ENCODE results near the gene SMARCAL1. TPM values are rescaled to one million over a fixed set of nuclear protein-coding genes. Genes with fewer than 3 reads are reported as not detected.

SMARCAL1 gene
- total RNA-seq, 1 donor from 2014 or later = 33.0 TPM

DNA sequence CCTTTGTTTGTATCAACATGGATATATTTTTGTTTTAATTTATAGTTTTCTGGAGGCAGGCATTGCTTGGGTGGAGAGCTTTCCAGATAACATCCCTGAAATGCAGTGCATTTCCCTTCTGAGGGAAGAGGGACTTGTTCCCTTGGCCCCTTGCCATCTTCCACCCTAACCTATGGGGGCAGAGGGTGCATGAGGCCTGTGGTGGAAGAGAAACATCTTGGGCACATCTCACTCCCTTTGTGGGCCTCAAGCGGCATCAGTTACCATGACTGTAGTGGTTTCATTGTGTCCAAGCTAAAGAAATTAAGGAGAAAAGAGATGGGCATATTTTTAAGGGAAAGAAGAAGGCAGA is 81.0 kb downstream of the SMARCAL1 start:
- Mint-ChIP-seq H3K27ac (peak overlapping the region; percentile 43), H3K4me1 (peaks cover 41% of the 10 kb centered on the region), H3K9me3 (no peaks in the 10 kb centered on the region), H3K27me3 (ENCODE audit: low read depth) (no peaks in the 10 kb centered on the region), H3K4me3 (no peak overlapping the region), H3K36me3 (no peaks in the 10 kb centered on the region)
- no peak for DNase-seq (ENCODE audit: low spot score in 2 of 2, unreplicated experiment in 2 of 2)
- no peak for TF ChIP-seq CTCF (IDR thresholded peaks at IDR 0.05; ENCODE audit: unreplicated experiment)

DNA sequence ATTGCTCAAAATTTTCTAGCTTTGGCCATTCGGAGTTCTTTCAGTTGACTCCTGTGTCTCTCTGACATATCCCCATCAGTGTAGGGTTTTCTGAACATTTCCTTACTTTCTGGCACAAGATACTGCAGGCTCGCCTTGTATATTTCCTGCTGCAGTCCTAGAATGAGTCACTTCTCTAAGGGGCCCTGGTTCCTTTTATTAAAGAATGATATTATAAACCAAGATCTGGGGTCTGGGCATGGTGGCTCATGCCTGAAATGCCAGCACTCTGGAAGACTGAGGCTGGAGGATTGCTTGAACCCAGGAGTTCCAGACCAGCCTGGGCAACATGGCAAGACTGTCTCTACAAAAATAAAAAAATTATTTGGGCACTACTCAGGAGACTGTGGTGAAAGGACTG is 83.4 kb downstream of the SMARCAL1 start:
- DNase-seq (ENCODE audit: low spot score in 2 of 2, unreplicated experiment in 2 of 2) = no peak
- no peaks in the 10 kb centered on the region for H3K9me3 Mint-ChIP-seq
- H3K4me3 Mint-ChIP-seq = no peak overlapping the region
- H3K4me1 Mint-ChIP-seq = peaks cover 48% of the 10 kb centered on the region
- TF ChIP-seq CTCF (IDR thresholded peaks at IDR 0.05; ENCODE audit: unreplicated experiment) = no peak
- no peaks in the 10 kb centered on the region for H3K27me3 Mint-ChIP-seq (ENCODE audit: low read depth)
- no peak overlapping the region for H3K27ac Mint-ChIP-seq
- peaks cover 11% of the 10 kb centered on the region for H3K36me3 Mint-ChIP-seq

GRCh38 chr2:216497382-216498069 is 85.2 kb downstream of the SMARCAL1 start:
- Mint-ChIP-seq H3K36me3 (peaks cover 23% of the 10 kb centered on the region), H3K27me3 (ENCODE audit: low read depth) (no peaks in the 10 kb centered on the region), H3K9me3 (no peaks in the 10 kb centered on the region), H3K27ac (peak overlapping the region; percentile 94), H3K4me3 (peak overlapping the region; percentile 96), H3K4me1 (peaks cover 53% of the 10 kb centered on the region)
- no peak for DNase-seq (ENCODE audit: low spot score in 2 of 2, unreplicated experiment in 2 of 2)
- no peak for TF ChIP-seq CTCF (IDR thresholded peaks at IDR 0.05; ENCODE audit: unreplicated experiment)

GRCh38 chr2:216498070-216498378 is 85.7 kb downstream of the SMARCAL1 start:
- no peaks in the 10 kb centered on the region for H3K27me3 Mint-ChIP-seq (ENCODE audit: low read depth)
- no peaks in the 10 kb centered on the region for H3K9me3 Mint-ChIP-seq
- H3K4me1 Mint-ChIP-seq = peaks cover 52% of the 10 kb centered on the region
- peak overlapping the region; percentile 94 for H3K27ac Mint-ChIP-seq
- no peak for DNase-seq (ENCODE audit: low spot score in 2 of 2, unreplicated experiment in 2 of 2)
- peak overlapping the region; percentile 96 for H3K4me3 Mint-ChIP-seq
- peaks cover 28% of the 10 kb centered on the region for H3K36me3 Mint-ChIP-seq
- no peak for TF ChIP-seq CTCF (IDR thresholded peaks at IDR 0.05; ENCODE audit: unreplicated experiment)

GRCh38 chr2:216498379-216499352 is 86.4 kb downstream of the SMARCAL1 start, which contains the start of gene RPL37A:
Gene RPL37A (plus strand): TSS chr2:216498844. CDS start chr2:216498875, 31 bp downstream.
- Mint-ChIP-seq H3K27me3 (ENCODE audit: low read depth) (no peaks in the 10 kb centered on the region), H3K4me3 (peak within 1 kb of the TSS; percentile 96), H3K27ac (peak within 1 kb of the TSS; percentile 94), H3K9me3 (no peaks in the 10 kb centered on the region), H3K36me3 (peaks cover 30% of the 10 kb centered on the region), H3K4me1 (peaks cover 45% of the 10 kb centered on the region)
- TF ChIP-seq CTCF (IDR thresholded peaks at IDR 0.05; ENCODE audit: unreplicated experiment) = no peak
- DNase-seq (ENCODE audit: low spot score in 2 of 2, unreplicated experiment in 2 of 2) = peak; percentile 83 to 89

Measured in mesothelial cell of epicardium (in vitro differentiated cells).